Osteoblast (primary cell): Measurements from ENCODE around the gene VPS33A. TPM values are rescaled to one million over a fixed set of nuclear protein-coding genes. Genes with fewer than 3 reads are reported as not detected.

Source experiments
- DNase-seq: peaks from one replicate; pipeline ENCODE4 v3.0.0; 2011; ENCODE audit warnings: low spot score, mixed read lengths; ENCODE audit not compliant: insufficient read length; ENCODE audit errors: missing footprints
- H2AFZ ChIP-seq: 2 replicates; pipeline ENCODE4 v1.6.0; 2011; ENCODE audit warnings: mild to moderate bottlenecking, low read length
- H3K27ac ChIP-seq: 2 replicates; pipeline ENCODE4 v1.5.1; 2011; ENCODE audit warnings: mild to moderate bottlenecking, low read depth, low read length, moderate library complexity
- H3K27me3 ChIP-seq: 2 replicates; pipeline ENCODE4 v1.6.0; 2012; ENCODE audit warnings: mild to moderate bottlenecking, control low read depth, inconsistent platforms, low read length, moderate library complexity; ENCODE audit not compliant: insufficient read depth
- H3K36me3 ChIP-seq: 2 replicates; pipeline ENCODE4 v1.5.1; 2011; ENCODE audit warnings: mild to moderate bottlenecking, low read length, control low read depth, moderate library complexity; ENCODE audit not compliant: insufficient read depth
- H3K4me1 ChIP-seq: 2 replicates; pipeline ENCODE4 v1.5.1; 2011; ENCODE audit warnings: mild to moderate bottlenecking, low read length, control low read depth, moderate library complexity; ENCODE audit not compliant: insufficient read depth
- H3K4me2 ChIP-seq: 2 replicates; pipeline ENCODE4 v1.6.0; 2011; ENCODE audit warnings: mild to moderate bottlenecking, low read length; ENCODE audit not compliant: insufficient read depth
- H3K4me3 ChIP-seq: fragments of 200-600 bp; sonication (generic); 3 replicates; pipeline ENCODE4 v1.5.1; 2012; ENCODE audit warnings: mild to moderate bottlenecking, low read length, inconsistent platforms; ENCODE audit not compliant: insufficient read depth
- H3K79me2 ChIP-seq: 2 replicates; pipeline ENCODE4 v1.6.0; 2012; ENCODE audit warnings: mild to moderate bottlenecking, low read length, control low read depth, inconsistent platforms; ENCODE audit not compliant: insufficient read depth
- H3K9me3 ChIP-seq: 2 replicates; pipeline ENCODE4 v1.5.1; 2011; ENCODE audit warnings: low read depth, low read length, control low read depth
- H4K20me1 ChIP-seq: 2 replicates; pipeline ENCODE4 v1.6.0; 2012; ENCODE audit warnings: mild to moderate bottlenecking, low read length, control low read depth; ENCODE audit not compliant: insufficient read depth
- CTCF ChIP-seq: IDR thresholded peaks from 2 replicates; pipeline ENCODE4 v1.5.1; 2011; ENCODE audit warnings: mild to moderate bottlenecking, low read depth, low read length, moderate library complexity; ENCODE audit errors: extremely low read depth
- total RNA-seq: library from RNA; depleted of rRNA; stranded (reverse); fragments of >200 nt; gene quantifications from 2 replicates; pipeline ENCODE4 v1.2.3, GENCODE V29; 2012

VPS33A gene
- total RNA-seq, 1 donor = 18.5 TPM

DNA sequence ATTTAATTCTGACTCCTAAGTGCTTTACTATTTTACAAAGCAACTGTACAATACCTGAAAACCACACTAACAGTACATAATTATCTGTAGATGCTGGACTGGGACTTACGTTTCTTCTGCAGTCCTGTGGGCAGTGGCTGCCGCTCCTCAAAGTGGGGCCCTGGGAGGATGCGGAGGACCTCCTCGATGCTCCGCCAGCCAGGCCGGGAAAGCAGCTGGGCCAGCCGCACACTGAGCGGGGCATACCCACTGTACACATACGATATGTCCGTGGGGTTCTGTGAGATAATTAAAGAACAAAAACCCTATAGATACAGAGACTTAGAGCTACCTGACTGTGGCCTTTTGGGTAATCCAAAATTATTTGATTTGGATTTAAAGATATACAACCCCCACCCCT, 33.6 kb downstream of the VPS33A start:
- H2AFZ ChIP-seq = no peak overlapping the region
- no peaks in the 10 kb centered on the region for H3K27me3 ChIP-seq
- H3K4me2 ChIP-seq = no peak overlapping the region

GRCh38 chr12:122230798-122231197, 35.5 kb downstream of the VPS33A start:
- Histone ChIP-seq H4K20me1 (peaks cover 10% of the 10 kb centered on the region), H3K36me3 (peaks cover 28% of the 10 kb centered on the region), H3K27me3 (no peaks in the 10 kb centered on the region), H3K9me3 (no peaks in the 10 kb centered on the region), H3K4me3 (no peak overlapping the region), H3K79me2 (no peaks in the 10 kb centered on the region), H2AFZ (no peak overlapping the region), H3K4me1 (peaks cover 5% of the 10 kb centered on the region), H3K27ac (no peak overlapping the region), H3K4me2 (no peak overlapping the region)
- TF ChIP-seq CTCF = no peak
- DNase-seq = no peak

More for the DNA sequence above, 33.6 kb downstream of the VPS33A start:
- Histone ChIP-seq H3K4me1 (no peaks in the 10 kb centered on the region), H3K36me3 (peaks cover 28% of the 10 kb centered on the region), H3K79me2 (no peaks in the 10 kb centered on the region), H4K20me1 (peaks cover 2% of the 10 kb centered on the region), H3K9me3 (no peaks in the 10 kb centered on the region), H3K4me3 (no peak overlapping the region), H3K27ac (no peak overlapping the region)
- DNase-seq = no peak
- no peak for TF ChIP-seq CTCF

GRCh38 chr12:122228092-122228491, 38.2 kb downstream of the VPS33A start:
- no peak overlapping the region for H3K27ac ChIP-seq

GRCh38 chr12:122227341-122227740, 39.0 kb downstream of the VPS33A start:
- Histone ChIP-seq H3K27ac (no peak overlapping the region), H3K9me3 (no peaks in the 10 kb centered on the region), H3K4me2 (no peak overlapping the region), H2AFZ (no peak overlapping the region), H3K4me3 (no peak overlapping the region), H3K79me2 (peaks cover 33% of the 10 kb centered on the region), H3K36me3 (peaks cover 26% of the 10 kb centered on the region), H3K27me3 (no peaks in the 10 kb centered on the region), H3K4me1 (peaks cover 19% of the 10 kb centered on the region), H4K20me1 (peaks cover 26% of the 10 kb centered on the region)
- no peak for TF ChIP-seq CTCF
- no peak for DNase-seq

More at GRCh38 chr12:122228092-122228491, 38.2 kb downstream of the VPS33A start:
- Histone ChIP-seq H3K4me2 (no peak overlapping the region), H4K20me1 (peaks cover 26% of the 10 kb centered on the region), H3K4me1 (peaks cover 19% of the 10 kb centered on the region), H3K9me3 (no peaks in the 10 kb centered on the region), H3K27me3 (no peaks in the 10 kb centered on the region), H2AFZ (no peak overlapping the region), H3K79me2 (peaks cover 26% of the 10 kb centered on the region), H3K36me3 (peaks cover 24% of the 10 kb centered on the region), H3K4me3 (no peak overlapping the region)
- no peak for DNase-seq
- TF ChIP-seq CTCF = no peak
